GM12864 (cell line): ENCODE data around the gene CACNA2D2.

ENCODE experiments used
- DNase-seq: peaks from one replicate; pipeline ENCODE4 v3.0.0-alpha.2; 2011; ENCODE audit warnings: low read depth
- H3K4me3 ChIP-seq: 2 replicates; pipeline ENCODE4 v1.5.1; 2011; ENCODE audit warnings: mild to moderate bottlenecking, low read depth, low read length, control low read depth
- TF ChIP-seq, protein P1 (sequence below): IDR thresholded peaks from 2 replicates; pipeline ENCODE4 v1.5.1; 2011; ENCODE audit warnings: low read depth, mild to moderate bottlenecking, moderate library complexity, low read length, control low read depth, inconsistent platforms; ENCODE audit errors: missing control alignments

The CACNA2D2 gene

GRCh38 chr3:50533807-50534461 lies 30.5 kb upstream of the CACNA2D2 start:
- H3K4me3 ChIP-seq = no peak overlapping the region
- no peak for DNase-seq
- TF ChIP-seq, protein P1, sequence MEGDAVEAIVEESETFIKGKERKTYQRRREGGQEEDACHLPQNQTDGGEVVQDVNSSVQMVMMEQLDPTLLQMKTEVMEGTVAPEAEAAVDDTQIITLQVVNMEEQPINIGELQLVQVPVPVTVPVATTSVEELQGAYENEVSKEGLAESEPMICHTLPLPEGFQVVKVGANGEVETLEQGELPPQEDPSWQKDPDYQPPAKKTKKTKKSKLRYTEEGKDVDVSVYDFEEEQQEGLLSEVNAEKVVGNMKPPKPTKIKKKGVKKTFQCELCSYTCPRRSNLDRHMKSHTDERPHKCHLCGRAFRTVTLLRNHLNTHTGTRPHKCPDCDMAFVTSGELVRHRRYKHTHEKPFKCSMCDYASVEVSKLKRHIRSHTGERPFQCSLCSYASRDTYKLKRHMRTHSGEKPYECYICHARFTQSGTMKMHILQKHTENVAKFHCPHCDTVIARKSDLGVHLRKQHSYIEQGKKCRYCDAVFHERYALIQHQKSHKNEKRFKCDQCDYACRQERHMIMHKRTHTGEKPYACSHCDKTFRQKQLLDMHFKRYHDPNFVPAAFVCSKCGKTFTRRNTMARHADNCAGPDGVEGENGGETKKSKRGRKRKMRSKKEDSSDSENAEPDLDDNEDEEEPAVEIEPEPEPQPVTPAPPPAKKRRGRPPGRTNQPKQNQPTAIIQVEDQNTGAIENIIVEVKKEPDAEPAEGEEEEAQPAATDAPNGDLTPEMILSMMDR = no peak

DNA sequence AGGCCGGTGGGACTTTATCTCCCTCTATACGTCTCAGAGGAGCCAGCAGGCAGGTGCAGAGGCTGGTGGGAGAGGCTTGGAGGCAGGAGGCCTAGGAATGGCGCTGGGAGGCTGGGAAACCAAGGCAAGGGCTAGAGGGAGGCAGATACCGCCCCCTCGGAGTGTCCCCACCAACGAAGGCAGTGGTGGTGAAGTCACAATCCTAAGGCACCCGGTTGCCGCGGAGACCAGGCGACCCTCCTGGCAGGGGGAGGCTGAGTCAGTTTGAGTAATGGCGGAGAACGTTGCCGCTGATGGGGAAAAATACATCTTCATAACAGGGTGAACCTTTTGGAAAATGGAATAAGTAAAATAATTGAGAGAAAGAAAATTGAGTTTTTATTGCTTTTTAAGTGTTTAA lies 29.9 kb upstream of the CACNA2D2 start:
- TF ChIP-seq, protein P1 = no peak
- DNase-seq = no peak
- no peak overlapping the region for H3K4me3 ChIP-seq

DNA sequence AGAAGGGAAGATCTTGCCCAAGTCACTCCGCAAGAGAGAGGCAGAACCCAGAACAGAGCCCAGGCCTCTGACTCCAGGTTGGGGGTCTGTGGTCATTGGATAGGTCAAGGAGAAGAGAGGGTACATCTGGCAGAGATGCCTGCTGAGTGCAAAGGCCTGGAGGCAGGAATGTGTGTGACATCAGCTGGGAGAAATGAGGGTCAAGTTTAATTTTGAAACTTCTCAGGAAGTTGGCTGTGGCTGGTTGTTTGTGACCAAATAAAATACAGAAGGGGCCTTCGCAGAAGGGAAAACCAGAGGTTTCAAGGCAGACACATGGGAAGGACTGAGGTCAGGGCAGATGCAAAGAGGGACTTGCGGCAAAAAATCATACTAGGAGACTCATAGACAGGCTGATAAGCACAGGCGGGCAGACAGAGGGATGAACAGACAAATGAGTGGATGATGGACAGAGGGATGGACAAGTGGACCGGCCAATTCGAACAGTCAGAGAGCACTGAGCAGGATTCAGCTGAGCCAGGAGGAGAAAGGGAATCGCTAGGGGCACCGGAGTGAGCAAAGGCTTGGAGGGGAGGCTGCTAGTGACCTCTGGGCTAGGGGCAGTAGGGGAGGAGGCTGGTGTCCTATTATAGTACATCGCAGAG lies 28.8 kb upstream of the CACNA2D2 start:
- no peak for DNase-seq
- H3K4me3 ChIP-seq = no peak overlapping the region

GRCh38 chr3:50531201-50531600 lies 27.8 kb upstream of the CACNA2D2 start:
- H3K4me3 ChIP-seq = no peak overlapping the region
- DNase-seq = no peak
- TF ChIP-seq, protein P1 = no peak

More for the DNA sequence above, 28.8 kb upstream of the CACNA2D2 start:
- TF ChIP-seq, protein P1 = no peak

DNA sequence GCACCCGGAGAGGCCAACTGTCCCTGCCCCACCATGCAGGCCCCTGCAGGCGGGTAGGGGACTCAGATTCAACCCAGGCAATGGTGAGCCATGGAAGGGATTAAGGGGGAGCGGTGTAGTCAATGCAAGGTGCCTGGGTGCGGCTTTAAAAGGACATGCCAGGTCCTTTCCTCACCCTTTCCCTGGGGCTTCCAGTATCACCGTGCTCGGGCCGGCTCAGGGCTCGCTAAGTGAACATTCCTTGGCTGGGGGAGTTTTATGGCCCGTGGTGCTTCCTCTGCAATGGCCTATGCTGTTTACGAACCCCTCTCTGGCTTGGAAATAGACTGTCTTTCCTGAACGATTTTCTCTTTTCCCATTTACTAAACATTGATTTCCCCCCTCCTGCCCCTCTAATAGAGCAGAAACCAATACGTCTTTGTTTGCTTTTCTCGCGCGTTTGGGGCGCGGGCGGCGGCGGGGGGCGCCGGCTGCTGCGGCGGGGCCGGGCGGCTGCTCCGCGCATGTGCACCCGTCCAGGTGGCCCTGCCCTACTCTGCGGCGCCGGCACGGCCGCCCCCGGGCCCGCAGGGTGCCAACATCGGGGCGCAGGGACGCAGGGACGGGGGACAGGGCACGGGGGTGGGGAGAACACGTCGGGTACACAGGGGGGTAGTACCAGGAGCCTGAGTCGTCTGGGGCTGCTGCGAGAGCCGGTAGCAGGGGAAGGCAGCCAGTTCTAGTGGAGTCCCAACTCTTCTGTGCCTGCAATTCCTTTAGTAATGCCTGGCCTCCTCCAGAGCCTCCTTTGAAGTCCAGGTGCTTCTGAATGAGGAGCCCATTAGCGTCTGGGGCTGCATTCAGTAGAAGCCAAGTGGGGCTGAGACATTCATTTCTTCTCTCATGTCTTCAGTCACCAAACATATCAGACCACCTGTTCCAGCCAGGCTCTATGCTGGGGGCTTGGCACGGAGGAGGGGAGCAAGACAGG lies 26.9 kb upstream of the CACNA2D2 start:
- no peak overlapping the region for H3K4me3 ChIP-seq
- TF ChIP-seq, protein P1 = no peak
- DNase-seq = no peak

GRCh38 chr3:50525987-50526386 lies 22.6 kb upstream of the CACNA2D2 start:
- no peak overlapping the region for H3K4me3 ChIP-seq
- no peak for DNase-seq
- TF ChIP-seq, protein P1 = no peak
